Astrocyte (in vitro differentiated cells and primary cell): Measurements from ENCODE around the gene ISLR. TPM values are rescaled to one million over a fixed set of nuclear protein-coding genes. Genes with fewer than 3 reads are reported as not detected.

Experiments used
- DNase-seq: peaks from one replicate; pipeline ENCODE4 v3.0.0-alpha.2; 2010; ENCODE audit warnings: low read depth
- FAIRE-seq: peaks from 2 replicates; lab custom pipeline; 2011; peaks lifted over from hg19 to GRCh38; lab: Jason Lieb, UNC
- H2AFZ ChIP-seq: 2 replicates; pipeline ENCODE4 v1.6.0; 2012; ENCODE audit warnings: low read depth, low read length, inconsistent platforms
- H3K27ac ChIP-seq: 2 replicates; pipeline ENCODE4 v1.5.1; 2011; ENCODE audit warnings: low read depth, low read length, inconsistent platforms
- H3K27me3 ChIP-seq: 2 replicates; pipeline ENCODE4 v1.6.0; 2011; ENCODE audit warnings: low read length, inconsistent platforms; ENCODE audit not compliant: insufficient read depth
- H3K36me3 ChIP-seq: 2 replicates; pipeline ENCODE4 v1.5.1; 2011; ENCODE audit warnings: low read length, inconsistent platforms; ENCODE audit not compliant: insufficient read depth
- H3K4me1 ChIP-seq: 2 replicates; pipeline ENCODE4 v1.5.1; 2011; ENCODE audit warnings: low read length, inconsistent platforms; ENCODE audit not compliant: insufficient read depth
- H3K4me2 ChIP-seq: 2 replicates; pipeline ENCODE4 v1.6.0; 2012; ENCODE audit warnings: low read length, inconsistent platforms
- H3K4me3 ChIP-seq: 2 replicates; pipeline ENCODE4 v1.5.1; 2011; ENCODE audit warnings: low read depth, mild to moderate bottlenecking, low read length, inconsistent platforms; ENCODE audit not compliant: insufficient read depth
- H3K79me2 ChIP-seq: 2 replicates; pipeline ENCODE4 v1.6.0; 2012; ENCODE audit warnings: mild to moderate bottlenecking, low read length, inconsistent platforms; ENCODE audit not compliant: insufficient read depth
- H3K9ac ChIP-seq: 2 replicates; pipeline ENCODE4 v1.6.0; 2012; ENCODE audit warnings: mild to moderate bottlenecking, low read length, inconsistent platforms
- H3K9me3 ChIP-seq: 2 replicates; pipeline ENCODE4 v1.5.1; 2012; ENCODE audit warnings: low read depth, mild to moderate bottlenecking, low read length, inconsistent platforms; ENCODE audit not compliant: insufficient read depth
- H4K20me1 ChIP-seq: 2 replicates; pipeline ENCODE4 v1.6.0; 2012; ENCODE audit warnings: low read length, inconsistent platforms; ENCODE audit not compliant: insufficient read depth
- H3K27ac Mint-ChIP-seq: one replicate; pipeline ENCODE4 v1.8.0; 2021; ENCODE audit warnings: mild to moderate bottlenecking, mixed read lengths; ENCODE audit not compliant: unreplicated experiment
- H3K27me3 Mint-ChIP-seq: one replicate; pipeline ENCODE4 v1.8.0; 2021; ENCODE audit warnings: low read depth, mixed read lengths; ENCODE audit not compliant: unreplicated experiment
- H3K36me3 Mint-ChIP-seq: one replicate; pipeline ENCODE4 v1.8.0; 2021; ENCODE audit warnings: low read depth, mixed read lengths; ENCODE audit not compliant: unreplicated experiment
- H3K4me1 Mint-ChIP-seq: one replicate; pipeline ENCODE4 v1.8.0; 2021; ENCODE audit warnings: low read depth, mixed read lengths; ENCODE audit not compliant: unreplicated experiment
- H3K4me3 Mint-ChIP-seq: one replicate; pipeline ENCODE4 v1.8.0; 2021; ENCODE audit warnings: mild to moderate bottlenecking, moderate library complexity, mixed read lengths; ENCODE audit not compliant: unreplicated experiment
- H3K9me3 Mint-ChIP-seq: one replicate; pipeline ENCODE4 v1.8.0; 2021; ENCODE audit warnings: mild to moderate bottlenecking, mixed read lengths; ENCODE audit not compliant: unreplicated experiment
- EZH2 ChIP-seq: IDR thresholded peaks from 2 replicates; pipeline ENCODE4 v1.6.1; 2012; ENCODE audit warnings: mild to moderate bottlenecking, low read length, inconsistent platforms; ENCODE audit not compliant: insufficient read depth
- total RNA-seq: library from RNA; stranded (reverse); gene quantifications from 2 replicates; pipeline ENCODE4 v1.2.1, GENCODE V29; 2021
- TF ChIP-seq, protein P1 (sequence below): IDR thresholded peaks from 2 replicates; pipeline ENCODE4 v1.5.1; 2011; ENCODE audit warnings: low read depth, mild to moderate bottlenecking, inconsistent platforms, low read length, moderate library complexity; ENCODE audit not compliant: insufficient read depth

Gene ISLR
- total RNA-seq, 1 donor from 2014 or later, result 1.6 TPM

DNA sequence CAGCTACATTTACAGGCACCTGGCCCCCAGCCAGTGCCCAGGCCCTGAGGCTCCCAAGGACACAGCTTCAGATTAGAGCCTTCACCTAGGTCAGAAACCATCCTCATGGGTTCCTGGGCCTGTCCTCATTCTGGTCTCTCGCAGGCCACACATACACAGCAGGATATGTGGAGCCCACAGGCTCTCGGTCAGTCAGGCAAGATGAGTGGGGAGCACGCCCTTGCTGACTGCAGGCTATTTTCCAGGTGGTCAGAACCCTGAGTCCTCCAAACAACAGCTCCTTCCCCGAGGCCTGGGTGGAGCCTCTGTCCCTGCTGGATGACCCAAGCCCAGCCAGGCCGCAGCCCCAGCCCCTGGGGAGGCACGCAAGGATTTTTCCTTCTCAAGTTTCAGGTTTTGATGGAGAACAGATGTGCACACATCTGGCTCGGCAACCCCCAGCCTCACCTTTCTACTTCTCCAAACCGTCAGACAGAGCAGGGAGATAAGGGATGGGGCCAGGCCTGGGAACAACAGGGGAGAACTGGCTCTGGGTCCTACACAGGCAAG lies 27.4 kb downstream of the ISLR start:
- Histone ChIP-seq H3K79me2 (no peaks in the 10 kb centered on the region), H3K27me3 (no peaks in the 10 kb centered on the region), H2AFZ (no peak overlapping the region), H4K20me1 (no peaks in the 10 kb centered on the region), H3K9me3 (no peaks in the 10 kb centered on the region), H3K4me3 (peak overlapping the region; percentile 20), H3K4me2 (peak overlapping the region; percentile 64), H3K27ac (peak overlapping the region; percentile 74), H3K4me1 (peaks cover 64% of the 10 kb centered on the region), H3K9ac (peak overlapping the region; percentile 59), H3K36me3 (no peaks in the 10 kb centered on the region)
- FAIRE-seq (no peak), DNase-seq (peak; percentile 41)
- TF ChIP-seq, protein P1, sequence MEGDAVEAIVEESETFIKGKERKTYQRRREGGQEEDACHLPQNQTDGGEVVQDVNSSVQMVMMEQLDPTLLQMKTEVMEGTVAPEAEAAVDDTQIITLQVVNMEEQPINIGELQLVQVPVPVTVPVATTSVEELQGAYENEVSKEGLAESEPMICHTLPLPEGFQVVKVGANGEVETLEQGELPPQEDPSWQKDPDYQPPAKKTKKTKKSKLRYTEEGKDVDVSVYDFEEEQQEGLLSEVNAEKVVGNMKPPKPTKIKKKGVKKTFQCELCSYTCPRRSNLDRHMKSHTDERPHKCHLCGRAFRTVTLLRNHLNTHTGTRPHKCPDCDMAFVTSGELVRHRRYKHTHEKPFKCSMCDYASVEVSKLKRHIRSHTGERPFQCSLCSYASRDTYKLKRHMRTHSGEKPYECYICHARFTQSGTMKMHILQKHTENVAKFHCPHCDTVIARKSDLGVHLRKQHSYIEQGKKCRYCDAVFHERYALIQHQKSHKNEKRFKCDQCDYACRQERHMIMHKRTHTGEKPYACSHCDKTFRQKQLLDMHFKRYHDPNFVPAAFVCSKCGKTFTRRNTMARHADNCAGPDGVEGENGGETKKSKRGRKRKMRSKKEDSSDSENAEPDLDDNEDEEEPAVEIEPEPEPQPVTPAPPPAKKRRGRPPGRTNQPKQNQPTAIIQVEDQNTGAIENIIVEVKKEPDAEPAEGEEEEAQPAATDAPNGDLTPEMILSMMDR, result no peak
- TF ChIP-seq EZH2, result no peak
- no peak overlapping the region for H3K27ac Mint-ChIP-seq
- peaks cover 23% of the 10 kb centered on the region for H3K27me3 Mint-ChIP-seq
- peaks cover 2% of the 10 kb centered on the region for H3K9me3 Mint-ChIP-seq
- H3K36me3 Mint-ChIP-seq, result peaks cover 5% of the 10 kb centered on the region
- H3K4me1 Mint-ChIP-seq, result peaks cover 34% of the 10 kb centered on the region
- peak overlapping the region; percentile 5 for H3K4me3 Mint-ChIP-seq

DNA sequence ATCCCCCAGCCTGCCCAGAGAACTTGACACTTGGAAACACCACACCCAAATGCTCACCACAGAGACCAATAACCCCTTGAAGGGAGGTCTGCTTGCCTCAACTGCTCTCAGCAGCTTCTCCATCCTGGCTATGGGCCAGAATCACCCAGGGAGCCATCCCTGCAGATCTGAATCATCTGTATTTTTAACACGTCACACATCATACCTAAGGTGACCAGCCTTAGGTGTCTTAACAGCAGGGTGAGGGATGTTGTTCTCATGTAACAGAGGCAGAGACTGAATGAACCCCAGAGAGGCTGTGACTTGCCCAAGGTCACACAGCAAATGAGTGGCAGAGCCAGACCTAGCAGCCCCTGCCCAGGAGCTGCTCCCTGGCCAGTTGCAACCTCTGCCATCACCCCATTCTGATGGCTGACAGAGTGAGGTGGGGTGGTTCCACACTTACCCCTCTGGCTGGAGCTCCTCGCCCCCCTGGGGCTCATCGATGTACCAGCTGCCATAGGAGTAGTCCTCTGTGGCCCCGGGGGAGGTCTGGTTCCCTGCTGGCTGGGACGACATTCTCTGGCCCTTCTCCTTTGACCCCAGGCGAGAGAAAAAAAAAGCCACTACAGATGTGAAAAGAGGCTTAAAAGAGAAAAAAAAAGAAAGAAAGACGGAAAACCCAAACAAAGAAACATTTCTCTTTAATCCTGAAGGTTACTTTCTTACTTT lies 28.4 kb downstream of the ISLR start:
- Histone ChIP-seq H4K20me1 (no peaks in the 10 kb centered on the region), H3K27me3 (no peaks in the 10 kb centered on the region), H3K36me3 (no peaks in the 10 kb centered on the region), H3K27ac (peak overlapping the region; percentile 74), H3K9me3 (no peaks in the 10 kb centered on the region), H3K9ac (peak overlapping the region; percentile 59), H2AFZ (no peak overlapping the region), H3K79me2 (no peaks in the 10 kb centered on the region), H3K4me3 (no peak overlapping the region), H3K4me2 (peak overlapping the region; percentile 64), H3K4me1 (peaks cover 60% of the 10 kb centered on the region)
- Mint-ChIP-seq H3K9me3 (peaks cover 2% of the 10 kb centered on the region), H3K4me3 (peak overlapping the region; percentile 69), H3K36me3 (peaks cover 8% of the 10 kb centered on the region), H3K27ac (no peak overlapping the region), H3K4me1 (peaks cover 31% of the 10 kb centered on the region), H3K27me3 (peaks cover 28% of the 10 kb centered on the region)
- FAIRE-seq (no peak), DNase-seq (peak; percentile 62)
- TF ChIP-seq, protein P1, result no peak
- TF ChIP-seq EZH2, result no peak
